ENCODE measurements around the gene NAXE.
A peak's percentile ranks its signal among the peaks of the same experiment; 100 is the strongest.

GRCh38 chr1:156627313-156627880 is 35.8 kb downstream of the NAXE start:
- TF ChIP-seq CTCF (IDR thresholded peaks at IDR 0.05) = peak; percentile 39 to 66 (median 54)
- no peak for TF ChIP-seq POLR2A (IDR thresholded peaks at IDR 0.05)
- no peak for TF ChIP-seq EP300 (IDR thresholded peaks at IDR 0.05)
- TF ChIP-seq POLR2AphosphoS5 (IDR thresholded peaks at IDR 0.05) = no peak
